GM12878 (cell line): ENCODE results near the gene NDUFC2. TPM values are rescaled to one million over a fixed set of nuclear protein-coding genes. Genes with fewer than 3 reads are reported as not detected.

Source experiments
- BMI1 ChIP-seq: fragments of 450-650 bp; IDR thresholded peaks from 2 replicates; pipeline ENCODE4 v1.6.1; 2016; ENCODE audit warnings: mild to moderate bottlenecking, moderate library complexity, borderline replicate concordance
- CBFB ChIP-seq: IDR thresholded peaks from 2 replicates; pipeline ENCODE4 v1.6.1; 2016; ENCODE audit warnings: antibody characterized with exemption, low read depth
- FOS ChIP-seq: IDR thresholded peaks from 3 replicates; pipeline ENCODE4 v1.6.1; 2011; ENCODE audit warnings: borderline replicate concordance; ENCODE audit not compliant: insufficient read length; ENCODE audit errors: extremely low read depth
- FOXK2 ChIP-seq: fragments of 450-650 bp; IDR thresholded peaks from 2 replicates; pipeline ENCODE4 v1.6.1; 2017; ENCODE audit warnings: mild to moderate bottlenecking, moderate library complexity
- HDGF ChIP-seq: fragments of 450-650 bp; IDR thresholded peaks from 2 replicates; pipeline ENCODE4 v1.6.1; 2016; ENCODE audit warnings: antibody characterized with exemption
- IKZF2 ChIP-seq, 2 experiments: fragments of 450-650 bp; IDR thresholded peaks; 2 replicates each; pipeline ENCODE4 v1.6.1; 2017; ENCODE audit warnings: mild to moderate bottlenecking in 2 of 2, moderate library complexity in 2 of 2
- LARP7 ChIP-seq: fragments of 450-650 bp; IDR thresholded peaks from 2 replicates; pipeline ENCODE4 v1.6.1; 2017; ENCODE audit warnings: mild to moderate bottlenecking
- MTA2 ChIP-seq: fragments of 450-650 bp; IDR thresholded peaks from 2 replicates; pipeline ENCODE4 v1.6.1; 2016; ENCODE audit warnings: low read depth, mild to moderate bottlenecking, moderate library complexity
- NFXL1 ChIP-seq: fragments of 450-650 bp; IDR thresholded peaks from 2 replicates; pipeline ENCODE4 v1.6.1; 2017; ENCODE audit warnings: antibody characterized with exemption, mild to moderate bottlenecking, borderline replicate concordance
- NFYA ChIP-seq: IDR thresholded peaks from 2 replicates; pipeline ENCODE4 v1.6.1; 2011; ENCODE audit warnings: low read depth, mild to moderate bottlenecking, low read length, improper control_type of control experiment, borderline replicate concordance
- NR2F1 ChIP-seq: fragments of 450-650 bp; conservative IDR thresholded peaks from 2 replicates; pipeline ENCODE4 v1.6.1; 2017; ENCODE audit warnings: mild to moderate bottlenecking
- SP1 ChIP-seq: IDR thresholded peaks from one replicate; pipeline ENCODE4 v1.6.1; 2011; ENCODE audit warnings: low read depth, low read length
- SREBF1 ChIP-seq: IDR thresholded peaks from 2 replicates; pipeline ENCODE4 v1.6.1; 2012; ENCODE audit warnings: mild to moderate bottlenecking, low read length
- SREBF2 ChIP-seq: IDR thresholded peaks from 2 replicates; pipeline ENCODE4 v1.6.1; 2012; ENCODE audit warnings: mild to moderate bottlenecking, low read length
- STAT3 ChIP-seq: IDR thresholded peaks from 2 replicates; pipeline ENCODE4 v1.6.1; 2011; ENCODE audit warnings: low read depth, low read length, improper control_type of control experiment
- polyA plus RNA-seq, 11 experiments: library from polyadenylated mRNA; depleted of rRNA in 4 of 11; unstranded in 6 of 11; stranded (reverse) in 5 of 11; fragments of >200 nt; fragmentation: Nextera tagmentation in 4 of 11; fragmentation: Illumina TruSeq in 1 of 11; extraction: Ambion mirVana in 4 of 11; extraction: Trizol in 1 of 11; gene quantifications; 1 replicate in 1 of 11; 2 replicates in 10 of 11; pipeline versions ENCODE4 v1.2.1 to v1.2.3, GENCODE V29; 2011 to 2016; ENCODE audit warnings: inconsistent platforms in 2 of 11, missing spikeins in 2 of 11, low read depth in 1 of 11
- total RNA-seq, 4 experiments: library from RNA; depleted of rRNA in 3 of 4; stranded (reverse); fragments of >200 nt in 3 of 4; fragmentation: Illumina TruSeq in 1 of 4; extraction: Trizol in 1 of 4; gene quantifications; 2 replicates each; pipeline versions ENCODE4 v1.2.1 to v1.2.3, GENCODE V29; 2013 to 2021
- TF ChIP-seq, protein P1 (sequence below): fragments of 150-350 bp; IDR thresholded peaks from 2 replicates; pipeline ENCODE4 v1.6.1; 2014; ENCODE audit warnings: mild to moderate bottlenecking, low read depth, low read length
- TF ChIP-seq, protein P2 (sequence below): fragments of 450-650 bp; IDR thresholded peaks from 2 replicates; pipeline ENCODE4 v1.6.1; 2014; ENCODE audit warnings: mild to moderate bottlenecking
- TF ChIP-seq, protein P3 (sequence below): IDR thresholded peaks from 2 replicates; pipeline ENCODE4 v1.6.1; 2011; ENCODE audit warnings: borderline replicate concordance, low read depth, mild to moderate bottlenecking, moderate library complexity, mixed read lengths, low read length; ENCODE audit not compliant: insufficient read depth; ENCODE audit errors: extremely low read length
- TF ChIP-seq, protein P4 (sequence below): fragments of 450-650 bp; IDR thresholded peaks from 2 replicates; pipeline ENCODE4 v1.6.1; 2016; ENCODE audit warnings: mild to moderate bottlenecking
- TF ChIP-seq, protein P5 (sequence below): IDR thresholded peaks from 2 replicates; pipeline ENCODE4 v1.6.1; 2012; ENCODE audit warnings: low read depth, low read length, improper control_type of control experiment
- TF ChIP-seq, protein P6 (sequence below): fragments of 450-650 bp; IDR thresholded peaks from 2 replicates; pipeline ENCODE4 v1.6.1; 2017; ENCODE audit warnings: mild to moderate bottlenecking

Gene NDUFC2
- total and polyA plus RNA-seq, 10 of the 15 experiments (the other 5 are each of a cell fraction or from before 2014, with no cell fraction given): 103 to 529 (median 192) TPM

DNA sequence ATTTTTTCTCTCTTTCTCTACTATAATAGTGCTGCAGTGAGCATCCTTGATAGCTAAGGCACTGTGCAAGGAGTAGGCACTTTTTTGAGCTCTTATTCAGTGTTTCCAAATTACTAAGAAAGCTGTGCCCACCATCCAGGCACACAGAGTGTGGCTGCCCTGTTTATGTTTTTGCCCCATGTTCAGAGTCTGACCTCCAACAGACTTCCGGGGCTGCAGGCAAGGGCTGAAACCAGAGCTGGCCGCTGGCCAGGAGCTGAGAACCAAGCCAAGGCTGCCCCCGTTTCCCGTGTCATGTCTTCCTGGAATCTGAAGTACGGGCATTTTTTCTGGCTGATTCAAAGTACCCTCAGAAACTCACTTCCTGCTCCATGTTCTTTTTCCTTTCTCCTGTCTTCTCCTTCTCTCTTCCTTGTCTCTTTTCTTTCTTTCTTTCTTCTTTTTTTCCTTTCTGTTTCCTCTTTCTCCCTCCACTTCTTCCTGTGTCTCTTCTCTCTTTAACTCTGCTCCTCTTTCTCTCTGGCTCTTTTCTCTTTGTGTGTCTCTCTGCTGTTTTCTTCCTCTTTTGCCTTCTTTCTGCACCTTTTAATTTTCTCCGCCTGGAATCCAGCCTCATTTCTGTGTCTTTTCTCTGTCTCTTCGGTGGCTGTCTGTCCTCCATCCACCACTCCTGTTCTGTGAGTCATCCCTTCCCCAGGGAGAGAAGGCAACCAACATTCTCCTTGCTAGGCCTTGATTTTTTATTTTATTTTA, 39.6 kb downstream of the NDUFC2 start (continued):
- TF ChIP-seq, protein P1, sequence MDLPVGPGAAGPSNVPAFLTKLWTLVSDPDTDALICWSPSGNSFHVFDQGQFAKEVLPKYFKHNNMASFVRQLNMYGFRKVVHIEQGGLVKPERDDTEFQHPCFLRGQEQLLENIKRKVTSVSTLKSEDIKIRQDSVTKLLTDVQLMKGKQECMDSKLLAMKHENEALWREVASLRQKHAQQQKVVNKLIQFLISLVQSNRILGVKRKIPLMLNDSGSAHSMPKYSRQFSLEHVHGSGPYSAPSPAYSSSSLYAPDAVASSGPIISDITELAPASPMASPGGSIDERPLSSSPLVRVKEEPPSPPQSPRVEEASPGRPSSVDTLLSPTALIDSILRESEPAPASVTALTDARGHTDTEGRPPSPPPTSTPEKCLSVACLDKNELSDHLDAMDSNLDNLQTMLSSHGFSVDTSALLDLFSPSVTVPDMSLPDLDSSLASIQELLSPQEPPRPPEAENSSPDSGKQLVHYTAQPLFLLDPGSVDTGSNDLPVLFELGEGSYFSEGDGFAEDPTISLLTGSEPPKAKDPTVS: no peak
- TF ChIP-seq FOS (no peak), NR2F1 (no peak), CBFB (no peak), SREBF2 (no peak), HDGF (no peak; the same call in 1 of the 2 replicates), LARP7 (no peak), SREBF1 (no peak), BMI1 (no peak), IKZF2 (IDR thresholded peaks at IDR 0.05) (peak; percentile 21 to 61; a peak in 3 of 4 replicates), NFYA (no peak), FOXK2 (no peak), NFXL1 (no peak), MTA2 (0 out of 2 replicates have a peak, but pooled peaks have one; percentile 23), STAT3 (no peak), SP1 (no peak)
- TF ChIP-seq, protein P2, sequence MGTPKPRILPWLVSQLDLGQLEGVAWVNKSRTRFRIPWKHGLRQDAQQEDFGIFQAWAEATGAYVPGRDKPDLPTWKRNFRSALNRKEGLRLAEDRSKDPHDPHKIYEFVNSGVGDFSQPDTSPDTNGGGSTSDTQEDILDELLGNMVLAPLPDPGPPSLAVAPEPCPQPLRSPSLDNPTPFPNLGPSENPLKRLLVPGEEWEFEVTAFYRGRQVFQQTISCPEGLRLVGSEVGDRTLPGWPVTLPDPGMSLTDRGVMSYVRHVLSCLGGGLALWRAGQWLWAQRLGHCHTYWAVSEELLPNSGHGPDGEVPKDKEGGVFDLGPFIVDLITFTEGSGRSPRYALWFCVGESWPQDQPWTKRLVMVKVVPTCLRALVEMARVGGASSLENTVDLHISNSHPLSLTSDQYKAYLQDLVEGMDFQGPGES: no peak
- TF ChIP-seq, protein P3, sequence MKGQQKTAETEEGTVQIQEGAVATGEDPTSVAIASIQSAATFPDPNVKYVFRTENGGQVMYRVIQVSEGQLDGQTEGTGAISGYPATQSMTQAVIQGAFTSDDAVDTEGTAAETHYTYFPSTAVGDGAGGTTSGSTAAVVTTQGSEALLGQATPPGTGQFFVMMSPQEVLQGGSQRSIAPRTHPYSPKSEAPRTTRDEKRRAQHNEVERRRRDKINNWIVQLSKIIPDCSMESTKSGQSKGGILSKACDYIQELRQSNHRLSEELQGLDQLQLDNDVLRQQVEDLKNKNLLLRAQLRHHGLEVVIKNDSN: no peak
- TF ChIP-seq, protein P4, sequence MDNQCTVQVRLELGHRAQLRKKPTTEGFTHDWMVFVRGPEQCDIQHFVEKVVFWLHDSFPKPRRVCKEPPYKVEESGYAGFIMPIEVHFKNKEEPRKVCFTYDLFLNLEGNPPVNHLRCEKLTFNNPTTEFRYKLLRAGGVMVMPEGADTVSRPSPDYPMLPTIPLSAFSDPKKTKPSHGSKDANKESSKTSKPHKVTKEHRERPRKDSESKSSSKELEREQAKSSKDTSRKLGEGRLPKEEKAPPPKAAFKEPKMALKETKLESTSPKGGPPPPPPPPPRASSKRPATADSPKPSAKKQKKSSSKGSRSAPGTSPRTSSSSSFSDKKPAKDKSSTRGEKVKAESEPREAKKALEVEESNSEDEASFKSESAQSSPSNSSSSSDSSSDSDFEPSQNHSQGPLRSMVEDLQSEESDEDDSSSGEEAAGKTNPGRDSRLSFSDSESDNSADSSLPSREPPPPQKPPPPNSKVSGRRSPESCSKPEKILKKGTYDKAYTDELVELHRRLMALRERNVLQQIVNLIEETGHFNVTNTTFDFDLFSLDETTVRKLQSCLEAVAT: peak; percentile 65
- TF ChIP-seq, protein P5, sequence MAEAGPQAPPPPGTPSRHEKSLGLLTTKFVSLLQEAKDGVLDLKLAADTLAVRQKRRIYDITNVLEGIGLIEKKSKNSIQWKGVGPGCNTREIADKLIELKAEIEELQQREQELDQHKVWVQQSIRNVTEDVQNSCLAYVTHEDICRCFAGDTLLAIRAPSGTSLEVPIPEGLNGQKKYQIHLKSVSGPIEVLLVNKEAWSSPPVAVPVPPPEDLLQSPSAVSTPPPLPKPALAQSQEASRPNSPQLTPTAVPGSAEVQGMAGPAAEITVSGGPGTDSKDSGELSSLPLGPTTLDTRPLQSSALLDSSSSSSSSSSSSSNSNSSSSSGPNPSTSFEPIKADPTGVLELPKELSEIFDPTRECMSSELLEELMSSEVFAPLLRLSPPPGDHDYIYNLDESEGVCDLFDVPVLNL: no peak
- TF ChIP-seq, protein P6, sequence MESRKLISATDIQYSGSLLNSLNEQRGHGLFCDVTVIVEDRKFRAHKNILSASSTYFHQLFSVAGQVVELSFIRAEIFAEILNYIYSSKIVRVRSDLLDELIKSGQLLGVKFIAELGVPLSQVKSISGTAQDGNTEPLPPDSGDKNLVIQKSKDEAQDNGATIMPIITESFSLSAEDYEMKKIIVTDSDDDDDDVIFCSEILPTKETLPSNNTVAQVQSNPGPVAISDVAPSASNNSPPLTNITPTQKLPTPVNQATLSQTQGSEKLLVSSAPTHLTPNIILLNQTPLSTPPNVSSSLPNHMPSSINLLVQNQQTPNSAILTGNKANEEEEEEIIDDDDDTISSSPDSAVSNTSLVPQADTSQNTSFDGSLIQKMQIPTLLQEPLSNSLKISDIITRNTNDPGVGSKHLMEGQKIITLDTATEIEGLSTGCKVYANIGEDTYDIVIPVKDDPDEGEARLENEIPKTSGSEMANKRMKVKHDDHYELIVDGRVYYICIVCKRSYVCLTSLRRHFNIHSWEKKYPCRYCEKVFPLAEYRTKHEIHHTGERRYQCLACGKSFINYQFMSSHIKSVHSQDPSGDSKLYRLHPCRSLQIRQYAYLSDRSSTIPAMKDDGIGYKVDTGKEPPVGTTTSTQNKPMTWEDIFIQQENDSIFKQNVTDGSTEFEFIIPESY: no peak
